Neural progenitor cell (in vitro differentiated cells): Measurements from ENCODE around the gene PYGO2. TPM values are rescaled to one million over a fixed set of nuclear protein-coding genes. Genes with fewer than 3 reads are reported as not detected.

Experiments
- DNase-seq: peaks from one replicate; pipeline ENCODE4 v3.0.0-alpha.2; 2016; ENCODE audit warnings: low spot score
- H2AFZ ChIP-seq: fragments of 200-600 bp; sonication (generic); replicated peaks from 2 replicates; pipeline ENCODE4 v1.6.1; 2016; ENCODE audit warnings: antibody characterized with exemption
- H3F3A ChIP-seq: fragments of 200-600 bp; sonication (generic); 2 replicates; pipeline ENCODE4 v1.6.1; 2016; ENCODE audit warnings: antibody characterized with exemption, low read depth
- H3K27ac ChIP-seq: fragments of 200-600 bp; sonication (generic); 2 replicates; pipeline ENCODE4 v1.5.1; 2016; ENCODE audit warnings: mild to moderate bottlenecking
- H3K27me3 ChIP-seq: fragments of 200-600 bp; sonication (generic); 2 replicates; pipeline ENCODE4 v1.6.1; 2016; ENCODE audit warnings: mild to moderate bottlenecking, moderate library complexity
- H3K36me3 ChIP-seq: fragments of 200-600 bp; sonication (generic); 2 replicates; pipeline ENCODE4 v1.5.1; 2016
- H3K4me1 ChIP-seq: fragments of 200-600 bp; sonication (generic); 2 replicates; pipeline ENCODE4 v1.6.1; 2016; ENCODE audit warnings: mixed run types
- H3K4me2 ChIP-seq: fragments of 200-600 bp; sonication (generic); 2 replicates; pipeline ENCODE4 v1.6.1; 2016
- H3K4me3 ChIP-seq: fragments of 200-600 bp; sonication (generic); 2 replicates; pipeline ENCODE4 v1.5.1; 2016
- H3K79me2 ChIP-seq: fragments of 200-600 bp; sonication (generic); 2 replicates; pipeline ENCODE4 v1.6.1; 2016; ENCODE audit warnings: low read depth
- H3K9ac ChIP-seq: fragments of 200-600 bp; sonication (generic); 2 replicates; pipeline ENCODE4 v1.6.1; 2016
- H3K9me3 ChIP-seq: fragments of 200-600 bp; sonication (generic); 2 replicates; pipeline ENCODE4 v1.5.1; 2016; ENCODE audit warnings: low read depth
- H4K20me1 ChIP-seq: fragments of 200-600 bp; sonication (generic); 2 replicates; pipeline ENCODE4 v1.6.1; 2016; ENCODE audit warnings: low read depth
- H3K27ac Mint-ChIP-seq: 3 replicates; pipeline ENCODE4 v1.8.0; 2021; ENCODE audit warnings: mixed read lengths
- H3K27me3 Mint-ChIP-seq: 2 replicates; pipeline ENCODE4 v1.8.0; 2022; ENCODE audit warnings: low read depth, mild to moderate bottlenecking, inconsistent platforms, moderate library complexity, mixed read lengths; ENCODE audit not compliant: insufficient read depth
- H3K36me3 Mint-ChIP-seq: 3 replicates; pipeline ENCODE4 v1.8.0; 2021; ENCODE audit warnings: mixed read lengths
- H3K4me1 Mint-ChIP-seq: 3 replicates; pipeline ENCODE4 v1.8.0; 2021; ENCODE audit warnings: mixed read lengths
- H3K4me3 Mint-ChIP-seq: 3 replicates; pipeline ENCODE4 v1.8.0; 2021; ENCODE audit warnings: mild to moderate bottlenecking, moderate library complexity, mixed read lengths
- H3K9me3 Mint-ChIP-seq: 3 replicates; pipeline ENCODE4 v1.8.0; 2020; ENCODE audit warnings: mixed read lengths
- CTCF ChIP-seq: fragments of 200-600 bp; sonication (generic); IDR thresholded peaks from 2 replicates; pipeline ENCODE4 v1.5.1; 2017; ENCODE audit warnings: antibody characterized with exemption, mild to moderate bottlenecking
- EZH2 ChIP-seq: fragments of 200-600 bp; sonication (generic); IDR thresholded peaks from 2 replicates; pipeline ENCODE4 v1.6.1; 2017; ENCODE audit warnings: antibody characterized with exemption, mild to moderate bottlenecking, moderate library complexity
- EZH2phosphoT487 ChIP-seq: fragments of 200-600 bp; sonication (generic); IDR thresholded peaks from 2 replicates; pipeline ENCODE4 v1.6.1; 2017; ENCODE audit warnings: antibody characterized with exemption
- total RNA-seq: library from RNA; depleted of rRNA; stranded (reverse); fragments of >200 nt; gene quantifications from 2 replicates; pipeline ENCODE4 v1.2.3, GENCODE V29; 2015; ENCODE audit warnings: low replicate concordance

PYGO2 gene
- total RNA-seq, 1 donor from 2014 or later = 32.1 TPM

- Histone ChIP-seq H3K27me3 (no peaks in the 10 kb centered on the region), H3K9ac (no peak overlapping the region), H3K27ac (no peak overlapping the region), H2AFZ (no peak overlapping the region), H3K36me3 (no peaks in the 10 kb centered on the region), H3K9me3 (no peaks in the 10 kb centered on the region), H4K20me1 (peaks cover 56% of the 10 kb centered on the region), H3K4me3 (peak overlapping the region; percentile 66), H3K4me1 (peaks cover 38% of the 10 kb centered on the region), H3K79me2 (peaks cover 33% of the 10 kb centered on the region), H3F3A (peaks cover 46% of the 10 kb centered on the region), H3K4me2 (peak overlapping the region; percentile 85)
- H3K4me3 Mint-ChIP-seq = peak overlapping the region; percentile 94
- no peak for DNase-seq
- TF ChIP-seq EZH2phosphoT487 = no peak
- no peak for TF ChIP-seq EZH2
- TF ChIP-seq CTCF = no peak
- H3K9me3 Mint-ChIP-seq = no peaks in the 10 kb centered on the region
- H3K27me3 Mint-ChIP-seq = peaks cover 10% of the 10 kb centered on the region
- H3K27ac Mint-ChIP-seq = peak overlapping the region; percentile 100
- peaks cover 64% of the 10 kb centered on the region for H3K4me1 Mint-ChIP-seq
- H3K36me3 Mint-ChIP-seq = peaks cover 13% of the 10 kb centered on the region
Observed at GRCh38 chr1:154953611-154954038, 8.0 kb downstream of the PYGO2 start.

- H3K9ac ChIP-seq = no peak overlapping the region
- H2AFZ ChIP-seq = no peak overlapping the region
- H3K27me3 Mint-ChIP-seq = peaks cover 6% of the 10 kb centered on the region
- no peak overlapping the region for H3K27ac ChIP-seq
- H3K4me1 Mint-ChIP-seq = peaks cover 57% of the 10 kb centered on the region
- no peaks in the 10 kb centered on the region for H3K9me3 Mint-ChIP-seq
- H3K9me3 ChIP-seq = no peaks in the 10 kb centered on the region
- H3K36me3 Mint-ChIP-seq = peaks cover 11% of the 10 kb centered on the region
- H3K4me1 ChIP-seq = peaks cover 35% of the 10 kb centered on the region
- no peaks in the 10 kb centered on the region for H3K27me3 ChIP-seq
- TF ChIP-seq CTCF (no peak), EZH2phosphoT487 (no peak), EZH2 (no peak)
- H3K4me2 ChIP-seq = peak overlapping the region; percentile 85
- H3F3A ChIP-seq = peaks cover 36% of the 10 kb centered on the region
- peaks cover 31% of the 10 kb centered on the region for H3K79me2 ChIP-seq
- no peak overlapping the region for H3K4me3 ChIP-seq
- H3K4me3 Mint-ChIP-seq = peak overlapping the region; percentile 10
- DNase-seq = no peak
- H4K20me1 ChIP-seq = peaks cover 59% of the 10 kb centered on the region
- H3K36me3 ChIP-seq = no peaks in the 10 kb centered on the region
- peak overlapping the region; percentile 57 for H3K27ac Mint-ChIP-seq
Observed at GRCh38 chr1:154952664-154953063, 8.9 kb downstream of the PYGO2 start.

- Histone ChIP-seq H3K36me3 (no peaks in the 10 kb centered on the region), H3K4me1 (peaks cover 30% of the 10 kb centered on the region), H4K20me1 (peaks cover 59% of the 10 kb centered on the region), H2AFZ (no peak overlapping the region), H3K27ac (no peak overlapping the region), H3F3A (peaks cover 31% of the 10 kb centered on the region), H3K27me3 (no peaks in the 10 kb centered on the region), H3K79me2 (peaks cover 31% of the 10 kb centered on the region), H3K9me3 (no peaks in the 10 kb centered on the region), H3K4me3 (no peak overlapping the region), H3K9ac (no peak overlapping the region), H3K4me2 (no peak overlapping the region)
- no peaks in the 10 kb centered on the region for H3K9me3 Mint-ChIP-seq
- H3K4me1 Mint-ChIP-seq = peaks cover 51% of the 10 kb centered on the region
- no peak for DNase-seq
- peak overlapping the region; percentile 57 for H3K27ac Mint-ChIP-seq
- H3K27me3 Mint-ChIP-seq = peaks cover 5% of the 10 kb centered on the region
- peak overlapping the region; percentile 53 for H3K4me3 Mint-ChIP-seq
- TF ChIP-seq CTCF = no peak
- no peak for TF ChIP-seq EZH2
- TF ChIP-seq EZH2phosphoT487 = no peak
- H3K36me3 Mint-ChIP-seq = peaks cover 12% of the 10 kb centered on the region
Observed at GRCh38 chr1:154951901-154952657, 9.5 kb downstream of the PYGO2 start.
